ENCODE data around the gene GMFB. TPM values are rescaled to one million over a fixed set of nuclear protein-coding genes. Genes with fewer than 3 reads are reported as not detected.
"Not testable (repeated sequence)": the region's sequence is repeated elsewhere in the genome, so short reads cannot be mapped to it uniquely, and the experiment has no call there.

GMFB gene
- total RNA-seq, 5 donors from 2014 or later (not counting 1 experiment from before 2014, with no cell fraction given) = 26.2 to 33.0 (median 27.8) TPM

- H3K4me1 ChIP-seq (ENCODE audit: control insufficient read depth in 1 of 2, extremely low read depth in 1 of 2, insufficient read depth in 2 of 2, low read length in 2 of 2); H3K9me3 ChIP-seq; CTCF ChIA-PET; ATAC-seq (replicated peaks in 1 of 4); H3K9me3 Mint-ChIP-seq; H3K36me3 ChIP-seq (ENCODE audit: control insufficient read depth in 2 of 2, extremely low read depth in 1 of 2, insufficient read depth in 1 of 2, low read length in 1 of 2); POLR2A ChIA-PET; DNase-seq; H3K4me3 ChIP-seq (ENCODE audit: control insufficient read depth in 1 of 2, extremely low read depth in 1 of 2, low read length in 1 of 2); H3K27me3 ChIP-seq (replicated peaks in 1 of 2; ENCODE audit: control insufficient read depth in 2 of 2, extremely low read depth in 1 of 2, insufficient read depth in 2 of 2, low read length in 1 of 2); H3K27ac ChIP-seq (ENCODE audit: low read length); H3K36me3 Mint-ChIP-seq; H3K4me1 Mint-ChIP-seq; H3K27me3 Mint-ChIP-seq; H3K4me3 Mint-ChIP-seq; H3K27ac Mint-ChIP-seq: not testable (repeated sequence)
Measured at GRCh38 chr14:54458536-54458935, 30.2 kb downstream of the GMFB start.

- H3K27me3 Mint-ChIP-seq = no peaks in the 10 kb centered on the region
- no peak for ATAC-seq (replicated peaks in 1 of 4)
- POLR2A ChIA-PET = no interaction called here
Measured at GRCh38 chr14:54457609-54457996, 31.2 kb downstream of the GMFB start.

GRCh38 chr14:54456820-54457608, 31.8 kb downstream of the GMFB start:
- H3K36me3 ChIP-seq (ENCODE audit: control insufficient read depth in 2 of 2, extremely low read depth in 1 of 2, insufficient read depth in 1 of 2, low read length in 1 of 2); H3K27ac ChIP-seq (ENCODE audit: low read length); H3K36me3 Mint-ChIP-seq; H3K4me3 ChIP-seq (ENCODE audit: control insufficient read depth in 1 of 2, extremely low read depth in 1 of 2, low read length in 1 of 2); H3K4me1 ChIP-seq (ENCODE audit: control insufficient read depth in 1 of 2, extremely low read depth in 1 of 2, insufficient read depth in 2 of 2, low read length in 2 of 2); H3K4me3 Mint-ChIP-seq; H3K27me3 ChIP-seq (replicated peaks in 1 of 2; ENCODE audit: control insufficient read depth in 2 of 2, extremely low read depth in 1 of 2, insufficient read depth in 2 of 2, low read length in 1 of 2); POLR2A ChIA-PET; H3K9me3 Mint-ChIP-seq; H3K27ac Mint-ChIP-seq; ATAC-seq (replicated peaks in 1 of 4); DNase-seq; H3K9me3 ChIP-seq; H3K4me1 Mint-ChIP-seq; H3K27me3 Mint-ChIP-seq; CTCF ChIA-PET: not testable (repeated sequence)
- WGBS (ENCODE audit: insufficient coverage) = no CpG with 5 or more reads among the region's 1 CpG

More at GRCh38 chr14:54457609-54457996, 31.2 kb downstream of the GMFB start:
- Histone ChIP-seq H3K9me3 (no peaks in the 10 kb centered on the region), H3K27me3 (replicated peaks in 1 of 2; ENCODE audit: control insufficient read depth in 2 of 2, extremely low read depth in 1 of 2, insufficient read depth in 2 of 2, low read length in 1 of 2) (no peaks in the 10 kb centered on the region), H3K4me3 (ENCODE audit: control insufficient read depth in 1 of 2, extremely low read depth in 1 of 2, low read length in 1 of 2) (no peak overlapping the region), H3K36me3 (ENCODE audit: control insufficient read depth in 2 of 2, extremely low read depth in 1 of 2, insufficient read depth in 1 of 2, low read length in 1 of 2) (no peaks in the 10 kb centered on the region), H3K4me1 (ENCODE audit: control insufficient read depth in 1 of 2, extremely low read depth in 1 of 2, insufficient read depth in 2 of 2, low read length in 2 of 2) (no peaks in the 10 kb centered on the region), H3K27ac (ENCODE audit: low read length) (no peak overlapping the region)
- Mint-ChIP-seq H3K9me3 (peaks cover 0 to 3% (median 0%) of the 10 kb centered on the region in 3 donors), H3K36me3 (peaks cover 7% of the 10 kb centered on the region), H3K27ac (no peak overlapping the region), H3K4me3 (no peak overlapping the region), H3K4me1 (no peaks in the 10 kb centered on the region)
- CTCF ChIA-PET = no interaction called here
- no CpG with 5 or more reads among the region's 3 CpGs for WGBS (ENCODE audit: insufficient coverage)
- DNase-seq = no peak

GRCh38 chr14:54455363-54455762, 33.4 kb downstream of the GMFB start:
- Histone ChIP-seq H3K4me1 (ENCODE audit: control insufficient read depth in 1 of 2, extremely low read depth in 1 of 2, insufficient read depth in 2 of 2, low read length in 2 of 2) (no peaks in the 10 kb centered on the region), H3K27me3 (replicated peaks in 1 of 2; ENCODE audit: control insufficient read depth in 2 of 2, extremely low read depth in 1 of 2, insufficient read depth in 2 of 2, low read length in 1 of 2) (no peaks in the 10 kb centered on the region), H3K4me3 (ENCODE audit: control insufficient read depth in 1 of 2, extremely low read depth in 1 of 2, low read length in 1 of 2) (no peak overlapping the region), H3K36me3 (ENCODE audit: control insufficient read depth in 2 of 2, extremely low read depth in 1 of 2, insufficient read depth in 1 of 2, low read length in 1 of 2) (no peaks in the 10 kb centered on the region), H3K9me3 (no peaks in the 10 kb centered on the region), H3K27ac (ENCODE audit: low read length) (no peak overlapping the region)
- Mint-ChIP-seq H3K27ac (no peak overlapping the region), H3K27me3 (peaks cover 0 to 3% of the 10 kb centered on the region in 2 donors), H3K4me1 (no peaks in the 10 kb centered on the region), H3K9me3 (peaks cover 0 to 3% (median 0%) of the 10 kb centered on the region in 3 donors), H3K4me3 (no peak overlapping the region), H3K36me3 (peaks cover 7% of the 10 kb centered on the region)
- POLR2A ChIA-PET = interaction anchor here in 1 of 2 donors (0.7 kb wide), 1 partner anchor 9 kb away, joined by 7 read pairs; no protein-coding TSS in a partner anchor
- no CpG with 5 or more reads among the region's 1 CpG for WGBS (ENCODE audit: insufficient coverage)
- CTCF ChIA-PET = no interaction called here
- DNase-seq (no peak), ATAC-seq (replicated peaks in 1 of 4) (no peak)

GRCh38 chr14:54453990-54454389, 34.8 kb downstream of the GMFB start:
- H3K36me3 Mint-ChIP-seq; H3K9me3 ChIP-seq; H3K27me3 Mint-ChIP-seq; POLR2A ChIA-PET; H3K4me1 ChIP-seq (ENCODE audit: control insufficient read depth in 1 of 2, extremely low read depth in 1 of 2, insufficient read depth in 2 of 2, low read length in 2 of 2); DNase-seq; H3K4me3 ChIP-seq (ENCODE audit: control insufficient read depth in 1 of 2, extremely low read depth in 1 of 2, low read length in 1 of 2); H3K9me3 Mint-ChIP-seq; H3K27me3 ChIP-seq (replicated peaks in 1 of 2; ENCODE audit: control insufficient read depth in 2 of 2, extremely low read depth in 1 of 2, insufficient read depth in 2 of 2, low read length in 1 of 2); H3K27ac ChIP-seq (ENCODE audit: low read length); H3K36me3 ChIP-seq (ENCODE audit: control insufficient read depth in 2 of 2, extremely low read depth in 1 of 2, insufficient read depth in 1 of 2, low read length in 1 of 2); H3K4me1 Mint-ChIP-seq; CTCF ChIA-PET; H3K4me3 Mint-ChIP-seq; H3K27ac Mint-ChIP-seq; ATAC-seq (replicated peaks in 1 of 4): not testable (repeated sequence)
- 67% methylated on average over 3 of the region's 5 CpGs for WGBS (ENCODE audit: insufficient coverage)

- Mint-ChIP-seq H3K4me1 (no peaks in the 10 kb centered on the region), H3K27me3 (peaks cover 0 to 6% of the 10 kb centered on the region in 2 donors), H3K4me3 (no peak overlapping the region), H3K36me3 (no peaks in the 10 kb centered on the region), H3K9me3 (no peaks in the 10 kb centered on the region), H3K27ac (no peak overlapping the region)
- Histone ChIP-seq H3K36me3 (ENCODE audit: control insufficient read depth in 2 of 2, extremely low read depth in 1 of 2, insufficient read depth in 1 of 2, low read length in 1 of 2) (no peaks in the 10 kb centered on the region), H3K4me1 (ENCODE audit: control insufficient read depth in 1 of 2, extremely low read depth in 1 of 2, insufficient read depth in 2 of 2, low read length in 2 of 2) (no peaks in the 10 kb centered on the region), H3K9me3 (no peaks in the 10 kb centered on the region), H3K4me3 (ENCODE audit: control insufficient read depth in 1 of 2, extremely low read depth in 1 of 2, low read length in 1 of 2) (no peak overlapping the region), H3K27me3 (replicated peaks in 1 of 2; ENCODE audit: control insufficient read depth in 2 of 2, extremely low read depth in 1 of 2, insufficient read depth in 2 of 2, low read length in 1 of 2) (no peaks in the 10 kb centered on the region), H3K27ac (ENCODE audit: low read length) (no peak overlapping the region)
- ChIA-PET POLR2A (no interaction called here), CTCF (interaction anchor here in 1 of 2 donors (0.6 kb wide), 1 partner anchor 353 kb away, joined by 3 read pairs; no protein-coding TSS in a partner anchor)
- ATAC-seq (replicated peaks in 1 of 4) (no peak), DNase-seq (no peak)
- no CpG with 5 or more reads among the region's 3 CpGs for WGBS (ENCODE audit: insufficient coverage)
Measured at GRCh38 chr14:54453252-54453651, 35.5 kb downstream of the GMFB start.
